ENCODE measurements around the gene IL4R. TPM values are rescaled to one million over a fixed set of nuclear protein-coding genes. Genes with fewer than 3 reads are reported as not detected.
A peak's percentile ranks its signal among the peaks of the same experiment; 100 is the strongest.

Gene IL4R
- total and polyA plus RNA-seq, 2 of the 13 experiments (the other 11 are each of a cell fraction or from before 2014, with no cell fraction given) = 15.9 to 49.6 TPM

GRCh38 chr16:27317738-27318391 lies 4.1 kb downstream of the IL4R start:
- ChIA-PET CTCF (ENCODE audit: low intra/inter-chr PET ratio, low total read pairs) (no interaction called here), POLR2A (interaction anchor here (0.9 to 3.3 kb wide), 4 partner anchors 44 to 114 kb away, joined by 3 to 13 read pairs (median 8); partner anchors contain the start of gene KDM8)
- Histone ChIP-seq H3K9me3 (ENCODE audit: low read length) (no peaks in the 10 kb centered on the region), H3K4me3 (replicated peaks in 1 of 3; ENCODE audit: insufficient read depth in 1 of 3, low read depth in 2 of 3, low read length in 3 of 3) (no peak overlapping the region; a peak in 1 of 6 replicates), H3K27ac (ENCODE audit: extremely low read length, insufficient read depth, low read length) (no peak overlapping the region), H3K36me3 (replicated peaks in 1 of 2; ENCODE audit: control insufficient read depth in 1 of 2, insufficient read depth in 2 of 2, low read length in 2 of 2) (peaks cover 0 to 2% of the 10 kb centered on the region in 2 experiments; a peak in 2 of 5 replicates), H3K9ac (ENCODE audit: insufficient read depth, low read depth, low read length) (no peak overlapping the region; the same call in 1 of the 2 replicates), H2AFZ (ENCODE audit: low read length) (no peak overlapping the region), H3K79me2 (ENCODE audit: insufficient read depth, low read length) (peaks cover 56% of the 10 kb centered on the region), H3K27me3 (ENCODE audit: control insufficient read depth in 1 of 2, insufficient read depth in 2 of 2, low read length in 2 of 2) (no peaks in the 10 kb centered on the region; a peak in 1 of 5 replicates), H3K4me1 (ENCODE audit: insufficient read depth, low read length) (peaks cover 72% of the 10 kb centered on the region), H4K20me1 (ENCODE audit: insufficient read depth, low read length) (peaks cover 4% of the 10 kb centered on the region; the same call in 1 of the 2 replicates), H3K4me2 (ENCODE audit: low read depth, low read length) (no peak overlapping the region)
- TF ChIP-seq ZNF768 (CRISPR knock-in tag; IDR thresholded peaks at IDR 0.05) (peak; percentile 10; the same call in 1 of the 2 replicates), JUNB (CRISPR knock-in tag; IDR thresholded peaks at IDR 0.05; ENCODE audit: borderline replicate concordance) (no peak)
- BruUV-seq (replicated peaks) = no TSS peak
- in situ Hi-C loops (cut with HindIII; ENCODE audit: extremely low pct_ligation_motif_present, low pct_unique_long_range_greater_than_20kb) = no loop called here
- WGBS (ENCODE audit: low lambda C conversion rate) = 93% methylated on average over 10 of the region's 10 CpGs
- intact Hi-C loops (cut with micrococcal nuclease; ENCODE audit: unreplicated experiment) = no loop called here
- FAIRE-seq = no peak
- ATAC-seq = no peak
- DNase-seq (ENCODE audit: low spot score) = no peak

DNA sequence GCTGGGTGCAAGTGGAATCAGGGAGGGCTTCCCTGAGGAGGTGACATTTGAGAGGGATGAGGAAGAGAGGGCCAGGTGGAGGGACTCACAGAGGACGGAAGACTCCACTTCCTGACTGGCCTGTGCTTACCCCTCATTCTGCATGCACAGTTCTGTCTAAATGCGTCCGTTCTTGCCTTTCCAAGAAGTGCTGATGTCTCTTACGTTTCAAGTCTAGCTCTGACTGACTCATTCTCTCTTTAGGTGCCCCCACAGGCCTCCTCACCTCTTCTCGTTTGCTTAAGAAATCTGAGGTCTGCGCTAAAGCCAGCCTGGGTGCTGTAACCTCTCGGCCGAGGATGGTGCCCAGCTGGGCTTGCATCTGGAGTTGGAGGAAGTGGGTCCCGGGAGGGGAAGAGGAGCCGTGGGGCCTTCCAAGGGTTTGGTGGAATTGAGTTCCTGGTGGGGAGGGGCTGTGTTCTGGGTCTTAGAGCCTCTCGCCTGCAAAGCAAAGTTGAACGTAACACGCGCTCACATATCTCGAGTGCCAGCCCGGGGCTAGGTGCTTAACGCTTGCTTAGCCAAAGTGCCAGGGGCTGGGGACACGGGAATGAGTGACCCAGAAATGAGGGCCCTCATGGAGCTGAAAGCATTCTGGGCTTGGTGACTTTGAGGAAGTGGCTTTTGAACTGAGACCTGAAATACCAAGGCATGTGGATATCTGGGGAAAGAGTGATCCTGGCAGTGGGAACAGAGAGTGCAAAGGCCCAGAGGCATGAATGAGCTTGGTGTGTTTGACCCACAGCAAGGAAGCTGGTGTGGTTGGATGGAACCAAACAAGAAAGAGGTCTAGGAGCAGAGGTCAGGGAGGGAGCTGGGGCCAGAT lies 4.8 kb downstream of the IL4R start:
- intact Hi-C loops (cut with micrococcal nuclease; ENCODE audit: unreplicated experiment) = no loop called here
- H3K79me2 ChIP-seq (ENCODE audit: insufficient read depth, low read length) = peaks cover 62% of the 10 kb centered on the region
- no peaks in the 10 kb centered on the region for H3K9me3 ChIP-seq (ENCODE audit: low read length)
- no peak for DNase-seq (ENCODE audit: low spot score)
- in situ Hi-C loops (cut with HindIII; ENCODE audit: extremely low pct_ligation_motif_present, low pct_unique_long_range_greater_than_20kb) = no loop called here
- no peak overlapping the region for H3K4me3 ChIP-seq (replicated peaks in 1 of 3; ENCODE audit: insufficient read depth in 1 of 3, low read depth in 2 of 3, low read length in 3 of 3)
- H3K9ac ChIP-seq (ENCODE audit: insufficient read depth, low read depth, low read length) = no peak overlapping the region
- no peaks in the 10 kb centered on the region; a peak in 1 of 5 replicates for H3K27me3 ChIP-seq (ENCODE audit: control insufficient read depth in 1 of 2, insufficient read depth in 2 of 2, low read length in 2 of 2)
- ChIA-PET CTCF (ENCODE audit: low intra/inter-chr PET ratio, low total read pairs) (no interaction called here), POLR2A (interaction anchor here (0.6 to 3.3 kb wide), 2 partner anchors 49 to 102 kb away, joined by 3 to 10 read pairs; no protein-coding TSS in a partner anchor)
- peaks cover 76% of the 10 kb centered on the region for H3K4me1 ChIP-seq (ENCODE audit: insufficient read depth, low read length)
- 94% methylated on average over 18 of the region's 18 CpGs for WGBS (ENCODE audit: low lambda C conversion rate)
- no TSS peak for BruUV-seq (replicated peaks)
- no peak overlapping the region for H3K27ac ChIP-seq (ENCODE audit: extremely low read length, insufficient read depth, low read length)
- peaks cover 0 to 2% of the 10 kb centered on the region in 2 experiments; a peak in 2 of 5 replicates for H3K36me3 ChIP-seq (replicated peaks in 1 of 2; ENCODE audit: control insufficient read depth in 1 of 2, insufficient read depth in 2 of 2, low read length in 2 of 2)
- H2AFZ ChIP-seq (ENCODE audit: low read length) = no peak overlapping the region
- H4K20me1 ChIP-seq (ENCODE audit: insufficient read depth, low read length) = peaks cover 4% of the 10 kb centered on the region; the same call in 1 of the 2 replicates
- H3K4me2 ChIP-seq (ENCODE audit: low read depth, low read length) = no peak overlapping the region
- no peak for ATAC-seq
- FAIRE-seq = peak; percentile 36
- TF ChIP-seq RARG (CRISPR knock-in tag; IDR thresholded peaks at IDR 0.05; ENCODE audit: low read depth) (no peak), ZNF687 (CRISPR knock-in tag; IDR thresholded peaks at IDR 0.05) (peak; percentile 22; the same call in 1 of the 2 replicates), IRX3 (CRISPR knock-in tag; IDR thresholded peaks at IDR 0.05; ENCODE audit: borderline replicate concordance, low read depth) (no peak), KLF15 (CRISPR knock-in tag; IDR thresholded peaks at IDR 0.05; ENCODE audit: borderline replicate concordance) (no peak), ZNF772 (CRISPR knock-in tag; IDR thresholded peaks at IDR 0.05) (0 out of 2 replicates have a peak, but pooled peaks have one; percentile 37), ZNF292 (CRISPR knock-in tag; IDR thresholded peaks at IDR 0.05; ENCODE audit: borderline replicate concordance, low read depth) (no peak)
- TF ChIP-seq, protein P1, sequence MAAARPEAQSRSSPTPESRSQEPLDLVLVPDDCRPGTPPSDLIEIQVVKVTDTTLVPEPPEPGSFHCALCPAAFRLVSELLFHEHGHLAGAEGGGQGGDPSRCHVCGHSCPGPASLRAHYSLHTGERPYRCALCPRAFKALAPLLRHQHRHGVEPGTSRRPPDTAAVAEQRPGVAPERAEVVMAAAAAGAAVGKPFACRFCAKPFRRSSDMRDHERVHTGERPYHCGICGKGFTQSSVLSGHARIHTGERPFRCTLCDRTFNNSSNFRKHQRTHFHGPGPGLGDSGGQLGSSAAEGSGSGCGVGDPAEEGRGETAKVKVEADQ (CRISPR knock-in tag; IDR thresholded peaks at IDR 0.05; ENCODE audit: borderline replicate concordance) = no peak

Data from HepG2 (cell line).